COLO829 (cell line): ENCODE data around the gene IL11RA.
"Not testable (repeated sequence)": the region's sequence is repeated elsewhere in the genome, so short reads cannot be mapped to it uniquely, and the experiment has no call there.

Source experiments
- DNase-seq: peaks from one replicate; pipeline ENCODE4 v3.0.0; 2012; ENCODE audit warnings: low spot score

IL11RA gene

DNA sequence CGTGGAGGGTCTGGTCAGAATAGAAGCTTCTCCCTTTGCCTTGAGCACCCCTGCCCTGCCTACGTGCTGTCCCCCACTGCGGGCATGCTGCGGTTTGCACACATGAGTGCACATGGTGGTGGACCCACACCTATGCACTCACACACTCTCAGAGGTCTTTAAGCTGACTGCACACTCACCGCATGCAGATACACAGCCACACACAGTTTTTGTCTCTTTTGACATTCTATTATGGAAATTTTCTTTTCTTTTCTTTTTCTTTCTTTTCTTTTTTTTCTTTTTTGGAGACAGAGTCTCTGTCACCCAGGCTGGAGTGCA, 22.5 kb upstream of the IL11RA start:
- no peak for DNase-seq

- no peak for DNase-seq
Observed at GRCh38 chr9:34630402-34631154, 21.4 kb upstream of the IL11RA start.

DNA sequence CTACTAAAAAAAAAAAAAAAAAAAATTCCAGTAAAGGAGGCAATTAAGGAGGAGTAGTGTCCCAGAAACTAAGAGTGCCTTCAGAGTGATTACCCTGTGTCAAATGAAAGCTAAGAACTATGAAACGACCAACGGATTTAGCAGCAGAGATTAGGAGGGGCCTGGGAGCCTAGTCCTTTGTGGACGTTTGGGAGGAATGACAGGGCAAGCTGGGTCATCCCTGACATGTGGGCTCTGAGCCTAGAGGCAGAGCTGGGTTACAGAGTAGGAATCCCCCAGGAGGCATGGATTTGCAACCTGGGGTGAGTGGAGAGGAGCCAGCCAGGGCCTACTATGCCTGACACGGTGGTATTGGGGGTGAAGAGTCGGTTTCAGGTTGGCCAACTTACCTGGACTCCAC, 18.8 kb upstream of the IL11RA start:
- DNase-seq, result no peak

- DNase-seq, result peak; percentile 91
Observed at GRCh38 chr9:34633851-34634550, 18.0 kb upstream of the IL11RA start.

GRCh38 chr9:34634551-34635248, 17.3 kb upstream of the IL11RA start:
- no peak for DNase-seq

DNA sequence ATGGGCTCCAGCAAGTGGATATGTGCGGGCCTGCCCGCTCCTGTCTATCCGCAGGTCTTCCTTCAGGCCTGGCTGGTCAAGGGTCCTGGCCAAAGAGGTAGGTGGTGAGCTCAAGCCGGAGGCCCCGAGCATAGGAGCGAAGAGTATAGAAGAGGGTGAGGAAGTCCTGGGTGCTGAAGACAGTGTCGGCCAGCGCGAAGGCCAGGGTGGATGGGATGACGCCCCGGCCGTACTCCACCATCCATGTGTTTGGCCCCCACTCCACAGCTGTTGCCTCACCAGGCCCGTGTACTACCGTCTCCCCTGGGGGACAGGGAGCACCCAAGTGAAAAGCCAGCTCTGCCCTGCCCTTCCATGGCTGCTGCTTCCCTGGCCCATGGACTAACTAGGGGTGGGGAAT, 16.4 kb upstream of the IL11RA start:
- DNase-seq, result no peak

DNA sequence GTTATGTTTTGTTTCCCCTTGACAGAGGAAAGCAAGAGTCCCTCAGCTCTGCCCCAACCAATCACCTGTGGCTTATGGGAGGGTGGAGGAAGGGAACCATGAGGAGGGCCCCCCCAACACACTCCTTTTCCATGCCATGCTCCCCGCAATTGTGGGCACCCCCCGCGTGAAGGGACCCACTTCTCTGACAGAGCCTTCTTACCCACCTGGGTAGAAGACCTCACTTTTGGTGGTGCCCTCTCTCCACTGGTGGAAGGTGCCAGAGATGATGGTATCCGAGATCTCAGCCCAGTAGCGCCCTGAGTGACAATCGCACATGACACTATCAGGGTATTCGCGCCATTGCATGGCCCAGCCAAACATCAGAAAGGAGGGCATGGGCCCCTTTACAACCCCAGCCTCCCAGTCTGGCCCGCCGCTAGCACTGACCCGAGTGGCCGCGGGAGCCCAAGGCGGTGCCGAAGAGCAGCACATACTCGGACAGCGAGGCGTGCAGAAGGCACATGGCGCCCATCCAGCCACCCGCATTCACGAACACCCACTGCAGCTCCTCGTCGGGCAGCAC, 15.1 kb upstream of the IL11RA start:
- DNase-seq, result peak; percentile 45

DNA sequence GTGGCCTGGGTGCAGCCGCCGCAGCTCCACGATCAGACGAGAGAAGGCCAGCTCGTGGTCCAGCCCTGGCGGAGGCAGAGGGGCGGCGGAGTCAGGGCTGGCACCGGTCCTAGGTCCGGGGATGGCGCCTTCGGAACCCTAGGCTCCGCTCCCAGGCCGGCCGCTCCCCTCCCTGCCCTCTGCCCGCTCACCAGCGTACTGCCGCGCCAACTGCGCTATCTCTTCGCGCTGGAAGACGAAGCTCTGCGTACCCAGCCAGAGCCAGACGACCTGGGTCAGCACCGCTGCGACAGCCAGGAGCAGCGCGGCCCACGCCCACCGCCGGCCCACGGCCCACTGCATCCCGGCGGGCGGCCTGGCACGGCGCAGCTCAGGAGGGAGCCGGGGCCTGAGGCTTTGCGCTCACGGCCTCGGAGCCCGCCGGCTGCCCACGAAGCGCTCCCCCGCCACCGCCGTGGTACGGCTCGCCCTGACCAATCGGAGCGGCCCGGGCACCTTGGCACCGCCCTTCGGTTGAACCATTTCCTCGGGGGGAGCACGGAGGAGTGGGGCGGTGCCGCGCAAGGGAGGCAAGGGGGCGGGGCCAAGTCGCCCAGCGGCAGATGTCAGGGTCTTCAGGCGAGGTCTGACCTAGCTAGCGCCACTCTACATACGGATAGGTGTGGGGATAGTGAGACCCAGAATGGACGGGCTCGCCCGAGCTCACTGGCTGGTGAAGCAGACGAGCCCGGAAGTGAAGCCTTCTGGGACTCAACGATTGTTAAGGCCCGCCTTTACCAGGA, 14.4 kb upstream of the IL11RA start, which contains the start of gene SIGMAR1:
Gene SIGMAR1 (minus strand): TSS at position 432 of the 782 bp plus-strand sequence. CDS start 90 bp downstream, at position 342.
- peak; percentile 94 for DNase-seq

DNA sequence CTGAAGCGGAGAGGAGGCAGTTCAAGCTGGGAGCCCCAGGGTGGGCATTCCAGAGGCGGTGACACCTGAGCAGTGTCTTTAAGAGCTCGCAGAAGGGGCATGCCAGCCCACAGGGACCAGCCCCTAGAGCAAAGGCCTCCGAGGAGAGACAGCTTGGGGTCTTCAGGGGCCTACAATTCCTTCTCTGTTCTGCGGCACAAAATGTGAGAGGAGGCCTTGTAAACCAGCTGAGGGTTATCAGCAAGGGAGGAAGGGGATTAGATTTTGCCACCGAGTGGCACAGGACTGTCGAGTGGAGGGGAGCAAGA, 13.9 kb upstream of the IL11RA start:
- no peak for DNase-seq

DNA sequence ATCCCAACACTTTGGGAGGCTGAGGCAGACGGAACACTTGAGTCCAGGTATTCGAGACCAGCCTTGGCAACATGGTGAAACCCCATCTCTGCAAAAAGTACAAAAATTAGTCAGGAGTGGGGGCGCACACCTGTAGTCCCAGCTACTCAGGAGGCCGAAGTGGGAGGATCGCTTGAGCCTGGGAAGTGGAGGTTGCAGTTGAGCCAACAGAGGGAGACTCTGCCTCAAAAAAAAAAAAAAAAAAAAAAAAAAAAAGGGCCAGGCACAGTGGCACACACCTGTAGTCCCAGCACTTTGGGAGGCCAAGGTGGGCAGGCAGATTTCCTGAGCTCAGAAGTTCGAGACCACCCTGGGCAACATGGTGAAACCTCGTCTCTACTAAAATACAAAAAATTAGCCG, 12.7 kb upstream of the IL11RA start:
- not testable (repeated sequence) for DNase-seq

GRCh38 chr9:34642679-34643078, 9.3 kb upstream of the IL11RA start:
- DNase-seq, result peak; percentile 87

GRCh38 chr9:34644766-34645314, 7.1 kb upstream of the IL11RA start:
- DNase-seq, result no peak

- peak; percentile 95 for DNase-seq
Observed at GRCh38 chr9:34646211-34647083, 5.5 kb upstream of the IL11RA start, which contains the start of gene GALT. TSS of gene GALT (plus strand) at chr9:34646675. CDS start at chr9:34646705, 30 bp downstream.

GRCh38 chr9:34647084-34647403, 4.9 kb upstream of the IL11RA start:
- DNase-seq, result no peak

GRCh38 chr9:34647651-34648050, 4.3 kb upstream of the IL11RA start:
- DNase-seq, result no peak

GRCh38 chr9:34648673-34649072, 3.3 kb upstream of the IL11RA start:
- no peak for DNase-seq

- no peak for DNase-seq
Observed at GRCh38 chr9:34650816-34651215, 1.2 kb upstream of the IL11RA start.

DNA sequence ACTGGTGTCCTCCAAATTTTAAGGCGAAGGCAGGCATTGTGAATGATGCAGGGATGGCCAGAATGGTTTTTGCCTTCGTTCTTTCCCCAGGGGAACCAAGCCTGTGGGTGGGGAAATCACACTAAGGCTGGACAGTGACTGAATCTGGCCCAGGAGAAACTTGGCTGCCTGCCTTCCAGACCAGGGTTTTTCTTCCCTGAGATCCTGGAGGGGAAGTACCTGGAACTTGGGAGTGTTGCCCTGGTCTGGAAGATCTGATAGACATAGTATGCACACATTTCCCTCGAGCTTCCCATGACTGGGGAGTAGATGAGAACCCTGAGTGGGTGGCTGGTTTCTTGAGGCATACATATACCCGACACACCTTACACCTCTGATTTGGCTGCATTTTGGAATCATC, 664 bp upstream of the IL11RA start:
- no peak for DNase-seq

DNA sequence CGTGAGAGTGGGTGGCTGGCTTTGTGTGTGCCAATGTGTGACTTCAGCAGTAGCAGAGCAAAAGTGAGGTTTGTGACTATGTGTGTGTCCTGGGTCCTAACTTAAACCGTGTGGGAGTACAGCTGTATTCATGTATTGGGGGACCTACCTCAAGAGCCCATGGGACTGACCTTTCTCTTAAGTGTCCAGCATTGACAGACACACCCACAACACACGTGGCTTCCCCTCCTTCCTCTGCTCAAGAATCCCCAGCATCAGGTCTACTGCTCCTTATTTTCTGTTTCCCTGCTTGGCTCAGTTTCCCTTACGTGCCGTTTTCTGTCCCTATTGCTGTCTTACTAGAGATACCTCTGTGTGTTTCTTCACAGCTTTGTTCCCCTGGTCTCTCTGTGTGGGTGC, 616 bp downstream of the IL11RA start:
- DNase-seq, result no peak

- DNase-seq, result no peak
Observed at GRCh38 chr9:34653151-34654072, 1.4 kb downstream of the IL11RA start.
